ENCODE data around the gene LCLAT1.

DNA sequence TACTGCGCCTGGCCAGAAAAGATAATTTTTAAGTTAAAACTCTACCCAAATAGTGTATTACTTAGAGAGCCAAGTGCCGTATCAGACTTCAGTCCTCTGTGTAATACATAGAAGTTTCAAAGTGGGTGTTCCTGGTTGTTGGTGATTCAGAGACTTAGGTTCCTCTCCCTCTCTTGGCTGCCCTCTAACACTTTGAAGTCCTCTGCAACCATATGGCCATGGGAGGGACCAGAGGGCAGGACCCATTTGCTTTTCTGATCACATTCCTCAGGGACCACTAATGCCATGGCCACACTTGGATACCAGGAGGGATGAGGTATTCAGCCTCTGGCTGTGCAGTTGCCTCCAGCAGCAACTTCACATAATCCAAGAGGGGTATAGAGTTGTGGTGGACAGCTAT lies 228.7 kb downstream of the LCLAT1 start:
- TF ChIP-seq, protein P1, sequence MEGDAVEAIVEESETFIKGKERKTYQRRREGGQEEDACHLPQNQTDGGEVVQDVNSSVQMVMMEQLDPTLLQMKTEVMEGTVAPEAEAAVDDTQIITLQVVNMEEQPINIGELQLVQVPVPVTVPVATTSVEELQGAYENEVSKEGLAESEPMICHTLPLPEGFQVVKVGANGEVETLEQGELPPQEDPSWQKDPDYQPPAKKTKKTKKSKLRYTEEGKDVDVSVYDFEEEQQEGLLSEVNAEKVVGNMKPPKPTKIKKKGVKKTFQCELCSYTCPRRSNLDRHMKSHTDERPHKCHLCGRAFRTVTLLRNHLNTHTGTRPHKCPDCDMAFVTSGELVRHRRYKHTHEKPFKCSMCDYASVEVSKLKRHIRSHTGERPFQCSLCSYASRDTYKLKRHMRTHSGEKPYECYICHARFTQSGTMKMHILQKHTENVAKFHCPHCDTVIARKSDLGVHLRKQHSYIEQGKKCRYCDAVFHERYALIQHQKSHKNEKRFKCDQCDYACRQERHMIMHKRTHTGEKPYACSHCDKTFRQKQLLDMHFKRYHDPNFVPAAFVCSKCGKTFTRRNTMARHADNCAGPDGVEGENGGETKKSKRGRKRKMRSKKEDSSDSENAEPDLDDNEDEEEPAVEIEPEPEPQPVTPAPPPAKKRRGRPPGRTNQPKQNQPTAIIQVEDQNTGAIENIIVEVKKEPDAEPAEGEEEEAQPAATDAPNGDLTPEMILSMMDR (conservative IDR thresholded peaks at IDR 0.05; ENCODE audit: low read length) = no peak
- TF ChIP-seq EZH2phosphoT487 (IDR thresholded peaks at IDR 0.05; ENCODE audit: borderline replicate concordance) = no peak

Measured in Loucy (cell line).